Fibroblast of lung (primary cell): ENCODE measurements around the gene POC5. TPM values are rescaled to one million over a fixed set of nuclear protein-coding genes. Genes with fewer than 3 reads are reported as not detected.

ENCODE experiments used
- DNase-seq, 2 donors: peaks; one replicate each; pipeline versions ENCODE4 v3.0.0 to v3.0.0-alpha.2; 2010; ENCODE audit warnings: low read depth in 2 of 2
- H2AFZ ChIP-seq: 2 replicates; pipeline ENCODE4 v1.5.1; 2012; ENCODE audit warnings: low read length, control low read depth, inconsistent platforms
- H3K27ac ChIP-seq: 2 replicates; pipeline ENCODE4 v1.5.1; 2011; ENCODE audit warnings: low read length, control low read depth; ENCODE audit not compliant: insufficient read depth
- H3K27me3 ChIP-seq: 2 replicates; pipeline ENCODE4 v1.5.1; 2011; ENCODE audit warnings: mild to moderate bottlenecking, low read length; ENCODE audit not compliant: control insufficient read depth, insufficient read depth
- H3K36me3 ChIP-seq: 2 replicates; pipeline ENCODE4 v1.5.1; 2011; ENCODE audit warnings: low read length; ENCODE audit not compliant: control insufficient read depth, insufficient read depth
- H3K4me1 ChIP-seq: 2 replicates; pipeline ENCODE4 v1.5.1; 2011; ENCODE audit warnings: low read length; ENCODE audit not compliant: control insufficient read depth, insufficient read depth; ENCODE audit errors: extremely low read depth
- H3K4me2 ChIP-seq: 2 replicates; pipeline ENCODE4 v1.5.1; 2011; ENCODE audit warnings: low read length, control low read depth; ENCODE audit not compliant: insufficient read depth; ENCODE audit errors: extremely low read depth
- H3K4me3 ChIP-seq, 4 experiments: fragments of 200-600 bp in 1 of 4; sonication (generic) in 1 of 4; replicated peaks in 1 of 4; 2 replicates each; pipeline ENCODE4 v1.5.1; 2011 to 2016; ENCODE audit warnings: low read length in 4 of 4, low read depth in 3 of 4, mild to moderate bottlenecking in 3 of 4, control low read depth in 2 of 4, inconsistent platforms in 1 of 4, mixed read lengths in 1 of 4; ENCODE audit not compliant: insufficient read depth in 1 of 4; ENCODE audit errors: control extremely low read depth in 1 of 4
- H3K79me2 ChIP-seq: 2 replicates; pipeline ENCODE4 v1.5.1; 2012; ENCODE audit warnings: mild to moderate bottlenecking, low read length, inconsistent platforms; ENCODE audit not compliant: control insufficient read depth, insufficient read depth
- H3K9ac ChIP-seq: 2 replicates; pipeline ENCODE4 v1.5.1; 2011; ENCODE audit warnings: mild to moderate bottlenecking, low read length, control low read depth; ENCODE audit not compliant: insufficient read depth
- H3K9me3 ChIP-seq: 2 replicates; pipeline ENCODE4 v1.5.1; 2012; ENCODE audit warnings: low read depth, low read length; ENCODE audit not compliant: control insufficient read depth, insufficient read depth
- H4K20me1 ChIP-seq: 2 replicates; pipeline ENCODE4 v1.5.1; 2011; ENCODE audit warnings: low read length; ENCODE audit not compliant: control insufficient read depth, insufficient read depth; ENCODE audit errors: extremely low read depth
- CTCF ChIP-seq, 2 donors: IDR thresholded peaks in 1 of 2; conservative IDR thresholded peaks in 1 of 2; 1 replicate in 1 of 2; 2 replicates in 1 of 2; pipeline ENCODE4 v1.5.1; 2011 to 2012; ENCODE audit warnings: low read length in 2 of 2, control low read depth in 1 of 2, inconsistent platforms in 1 of 2, low read depth in 1 of 2, mild to moderate bottlenecking in 1 of 2
- EZH2 ChIP-seq: IDR thresholded peaks from 2 replicates; pipeline ENCODE4 v1.5.1; 2012; ENCODE audit warnings: low read length, control low read depth, mild to moderate bottlenecking; ENCODE audit errors: missing control alignments
- polyA plus RNA-seq, 2 donors: library from polyadenylated mRNA; depleted of rRNA in 1 of 2; stranded (reverse) in 1 of 2; unstranded in 1 of 2; fragments of >200 nt; gene quantifications; 2 replicates each; pipeline ENCODE4 v1.2.1, GENCODE V29; 2011 to 2012; ENCODE audit warnings: missing spikeins in 1 of 2
- total RNA-seq: library from RNA; depleted of rRNA; stranded (reverse); fragments of >200 nt; gene quantifications from 2 replicates; pipeline ENCODE4 v1.2.1, GENCODE V29; 2014

POC5 gene
- total and polyA plus RNA-seq, 2 donors (not counting 1 experiment from before 2014, with no cell fraction given): 9.2 to 17.0 TPM

GRCh38 chr5:75654693-75655295 lies 62.4 kb downstream of the POC5 start:
- TF ChIP-seq EZH2 (no peak), CTCF (conservative IDR thresholded peaks at IDR 0.05 in 1 of 2, IDR thresholded peaks at IDR 0.05 in 1 of 2; ENCODE audit: low read depth in 1 of 2, low read length in 2 of 2) (no peak)
- no peaks in the 10 kb centered on the region for H3K36me3 ChIP-seq
- H3K4me1 ChIP-seq: no peaks in the 10 kb centered on the region
- H3K4me3 ChIP-seq: no peak overlapping the region
- H2AFZ ChIP-seq: no peak overlapping the region
- H3K4me2 ChIP-seq: no peak overlapping the region
- H3K27ac ChIP-seq: no peak overlapping the region
- H4K20me1 ChIP-seq: no peaks in the 10 kb centered on the region
- no peak for DNase-seq
- no peaks in the 10 kb centered on the region for H3K79me2 ChIP-seq
- no peaks in the 10 kb centered on the region for H3K27me3 ChIP-seq
- no peak overlapping the region for H3K9ac ChIP-seq
- H3K9me3 ChIP-seq: no peaks in the 10 kb centered on the region

- Histone ChIP-seq H3K27ac (no peak overlapping the region), H3K4me3 (no peak overlapping the region), H3K27me3 (no peaks in the 10 kb centered on the region), H4K20me1 (no peaks in the 10 kb centered on the region), H3K4me2 (no peak overlapping the region), H3K79me2 (no peaks in the 10 kb centered on the region), H2AFZ (no peak overlapping the region), H3K36me3 (no peaks in the 10 kb centered on the region), H3K4me1 (no peaks in the 10 kb centered on the region), H3K9ac (no peak overlapping the region), H3K9me3 (no peaks in the 10 kb centered on the region)
- no peak for DNase-seq
- no peak for TF ChIP-seq CTCF (conservative IDR thresholded peaks at IDR 0.05 in 1 of 2, IDR thresholded peaks at IDR 0.05 in 1 of 2; ENCODE audit: low read depth in 1 of 2, low read length in 2 of 2)
- TF ChIP-seq EZH2: no peak
Observed at GRCh38 chr5:75653521-75653920, 63.7 kb downstream of the POC5 start.

GRCh38 chr5:75651575-75652238 lies 65.5 kb downstream of the POC5 start:
- H3K9ac ChIP-seq: no peak overlapping the region
- H3K79me2 ChIP-seq: no peaks in the 10 kb centered on the region
- DNase-seq: no peak
- no peak overlapping the region for H3K27ac ChIP-seq
- no peaks in the 10 kb centered on the region for H4K20me1 ChIP-seq
- no peak overlapping the region for H3K4me2 ChIP-seq
- H2AFZ ChIP-seq: no peak overlapping the region
- no peak overlapping the region for H3K4me3 ChIP-seq
- H3K9me3 ChIP-seq: no peaks in the 10 kb centered on the region
- TF ChIP-seq CTCF (conservative IDR thresholded peaks at IDR 0.05 in 1 of 2, IDR thresholded peaks at IDR 0.05 in 1 of 2; ENCODE audit: low read depth in 1 of 2, low read length in 2 of 2) (no peak), EZH2 (no peak)
- H3K4me1 ChIP-seq: no peaks in the 10 kb centered on the region
- H3K27me3 ChIP-seq: no peaks in the 10 kb centered on the region
- no peaks in the 10 kb centered on the region for H3K36me3 ChIP-seq
